H9 (cell line): ENCODE measurements around the gene DMRT1. TPM values are rescaled to one million over a fixed set of nuclear protein-coding genes. Genes with fewer than 3 reads are reported as not detected.

Source experiments
- DNase-seq: peaks from one replicate; pipeline ENCODE4 v3.0.0-alpha.2; 2017
- H2AFZ ChIP-seq: one replicate; pipeline ENCODE4 v1.6.1; 2013; ENCODE audit warnings: mild to moderate bottlenecking, low read length, control low read depth, moderate library complexity
- H2AK5ac ChIP-seq: 2 replicates; pipeline ENCODE4 v1.6.1; 2013; ENCODE audit warnings: low read length, control low read depth, mixed read lengths; ENCODE audit not compliant: insufficient read length
- H2BK120ac ChIP-seq: one replicate; pipeline ENCODE4 v1.6.1; 2013; ENCODE audit warnings: low read depth, mild to moderate bottlenecking, low read length, control low read depth, inconsistent platforms; ENCODE audit not compliant: poor library complexity, severe bottlenecking
- H2BK12ac ChIP-seq: 2 replicates; pipeline ENCODE4 v1.6.1; 2013; ENCODE audit warnings: low read length, control low read depth, mixed read lengths, low read depth; ENCODE audit not compliant: insufficient read length
- H2BK15ac ChIP-seq: 2 replicates; pipeline ENCODE4 v1.6.1; 2013; ENCODE audit warnings: low read depth, low read length, control low read depth
- H2BK20ac ChIP-seq: one replicate; pipeline ENCODE4 v1.6.1; 2013; ENCODE audit warnings: low read depth, mild to moderate bottlenecking, low read length, control low read depth, inconsistent platforms; ENCODE audit not compliant: poor library complexity, severe bottlenecking
- H2BK5ac ChIP-seq: 2 replicates; pipeline ENCODE4 v1.6.1; 2013; ENCODE audit warnings: low read length, control low read depth, mixed read lengths; ENCODE audit not compliant: insufficient read length
- H3K14ac ChIP-seq: 2 replicates; pipeline ENCODE4 v1.6.1; 2013; ENCODE audit warnings: low read length, control low read depth; ENCODE audit not compliant: insufficient read depth
- H3K18ac ChIP-seq: 2 replicates; pipeline ENCODE4 v1.6.1; 2013; ENCODE audit warnings: low read depth, mild to moderate bottlenecking, mixed read lengths, low read length, control low read depth; ENCODE audit not compliant: insufficient read length
- H3K23ac ChIP-seq: 2 replicates; pipeline ENCODE4 v1.6.1; 2013; ENCODE audit warnings: low read length, control low read depth, mixed read lengths, low read depth; ENCODE audit not compliant: insufficient read length
- H3K23me2 ChIP-seq: 2 replicates; pipeline ENCODE4 v1.6.1; 2013; ENCODE audit warnings: low read depth, mild to moderate bottlenecking, mixed read lengths, low read length, control low read depth; ENCODE audit not compliant: insufficient read length, poor library complexity, severe bottlenecking
- H3K27ac ChIP-seq: 2 replicates; pipeline ENCODE4 v1.5.1; 2013; ENCODE audit warnings: low read length, control low read depth, mixed read lengths, low read depth; ENCODE audit not compliant: insufficient read length
- H3K27me3 ChIP-seq: 2 replicates; pipeline ENCODE4 v1.6.1; 2013; ENCODE audit warnings: low read length, control low read depth, inconsistent platforms; ENCODE audit not compliant: insufficient read depth
- H3K4ac ChIP-seq: 2 replicates; pipeline ENCODE4 v1.6.1; 2013; ENCODE audit warnings: low read depth, mild to moderate bottlenecking, control low read depth, inconsistent platforms, low read length, moderate library complexity
- H3K4me1 ChIP-seq: 2 replicates; pipeline ENCODE4 v1.6.1; 2013; ENCODE audit warnings: low read length, control low read depth, inconsistent platforms; ENCODE audit not compliant: insufficient read depth
- H3K4me2 ChIP-seq: 2 replicates; pipeline ENCODE4 v1.6.1; 2013; ENCODE audit warnings: low read length, control low read depth, mixed read lengths; ENCODE audit not compliant: insufficient read length, insufficient read depth
- H3K56ac ChIP-seq: 2 replicates; pipeline ENCODE4 v1.6.1; 2013; ENCODE audit warnings: low read depth, mild to moderate bottlenecking, mixed read lengths, low read length, control low read depth; ENCODE audit not compliant: insufficient read length
- H3K79me1 ChIP-seq: 2 replicates; pipeline ENCODE4 v1.6.1; 2013; ENCODE audit warnings: low read depth, mild to moderate bottlenecking, moderate library complexity, low read length, control low read depth, inconsistent platforms; ENCODE audit not compliant: insufficient read depth, poor library complexity, severe bottlenecking
- H3K79me2 ChIP-seq: 2 replicates; pipeline ENCODE4 v1.6.1; 2013; ENCODE audit warnings: low read length, control low read depth, inconsistent platforms; ENCODE audit not compliant: insufficient read depth
- H3K9ac ChIP-seq: 2 replicates; pipeline ENCODE4 v1.6.1; 2013; ENCODE audit warnings: low read length, control low read depth, mixed read lengths; ENCODE audit not compliant: insufficient read length; ENCODE audit errors: extremely low read depth
- H3K9me3 ChIP-seq: one replicate; pipeline ENCODE4 v1.6.1; 2013; ENCODE audit warnings: low read depth, low read length, inconsistent platforms; ENCODE audit not compliant: control insufficient read depth
- H3T11ph ChIP-seq: one replicate; pipeline ENCODE4 v1.6.1; 2013; ENCODE audit warnings: mild to moderate bottlenecking, low read length, control low read depth, inconsistent platforms
- H4K20me1 ChIP-seq: one replicate; pipeline ENCODE4 v1.6.1; 2013; ENCODE audit not compliant: control insufficient read depth, insufficient read length, insufficient read depth
- H4K5ac ChIP-seq: 2 replicates; pipeline ENCODE4 v1.6.1; 2013; ENCODE audit warnings: low read depth, mild to moderate bottlenecking, mixed read lengths, low read length, control low read depth; ENCODE audit not compliant: insufficient read length
- H4K8ac ChIP-seq: replicated peaks from 2 replicates; pipeline ENCODE4 v1.6.1; 2013; ENCODE audit warnings: low read length, control low read depth, mixed read lengths, low read depth; ENCODE audit not compliant: insufficient read length
- H4K91ac ChIP-seq: 2 replicates; pipeline ENCODE4 v1.6.1; 2013; ENCODE audit warnings: low read depth, mild to moderate bottlenecking, moderate library complexity, mixed read lengths, low read length, control low read depth; ENCODE audit not compliant: insufficient read length
- H3K27ac Mint-ChIP-seq, 3 experiments: 2 replicates in 2 of 3; 3 replicates in 1 of 3; pipeline ENCODE4 v1.8.0; 2020 to 2021; ENCODE audit warnings: mixed read lengths in 3 of 3, mild to moderate bottlenecking in 1 of 3, moderate library complexity in 1 of 3
- H3K27me3 Mint-ChIP-seq: 2 replicates; pipeline ENCODE4 v1.8.0; 2021; ENCODE audit warnings: low read depth, mild to moderate bottlenecking, moderate library complexity, mixed read lengths
- H3K36me3 Mint-ChIP-seq, 3 experiments: 2 replicates in 2 of 3; 3 replicates in 1 of 3; pipeline ENCODE4 v1.8.0; 2020 to 2021; ENCODE audit warnings: low read depth in 3 of 3, mixed read lengths in 3 of 3; ENCODE audit not compliant: insufficient read depth in 1 of 3
- H3K4me1 Mint-ChIP-seq, 2 experiments: 2 replicates each; pipeline ENCODE4 v1.8.0; 2020; ENCODE audit warnings: mixed read lengths in 2 of 2
- H3K4me3 Mint-ChIP-seq, 2 experiments: 2 replicates in 1 of 2; 3 replicates in 1 of 2; pipeline ENCODE4 v1.8.0; 2020 to 2021; ENCODE audit warnings: mild to moderate bottlenecking in 2 of 2, mixed read lengths in 2 of 2, moderate library complexity in 1 of 2
- H3K9me3 Mint-ChIP-seq, 2 experiments: 2 replicates in 1 of 2; 3 replicates in 1 of 2; pipeline ENCODE4 v1.8.0; 2020; ENCODE audit warnings: mild to moderate bottlenecking in 2 of 2, mixed read lengths in 2 of 2, moderate library complexity in 1 of 2
- WGBS: extraction: QIAGEN DNeasy Blood & Tissue Kit; methylation state at CpG from one replicate; pipeline ENCODE4 v1.1.7; 2013; ENCODE audit warnings: missing lambda C conversion rate, low lambda C conversion rate, mixed read lengths; ENCODE audit not compliant: insufficient read length; ENCODE audit errors: extremely low coverage; 5-methylcytosine and 5-hydroxymethylcytosine counted together
- total RNA-seq: library from RNA; stranded (reverse); gene quantifications from 2 replicates; pipeline ENCODE4 v1.2.1, GENCODE V29; 2021
- TF ChIP-seq, protein P1 (sequence below): fragments of 200-600 bp; sonication (generic); conservative IDR thresholded peaks from 3 replicates; pipeline ENCODE4 v1.8.0; 2021; ENCODE audit warnings: antibody characterized with exemption, mild to moderate bottlenecking

DMRT1 gene
- total RNA-seq, 1 experiment from 2014 or later = not detected

DNA sequence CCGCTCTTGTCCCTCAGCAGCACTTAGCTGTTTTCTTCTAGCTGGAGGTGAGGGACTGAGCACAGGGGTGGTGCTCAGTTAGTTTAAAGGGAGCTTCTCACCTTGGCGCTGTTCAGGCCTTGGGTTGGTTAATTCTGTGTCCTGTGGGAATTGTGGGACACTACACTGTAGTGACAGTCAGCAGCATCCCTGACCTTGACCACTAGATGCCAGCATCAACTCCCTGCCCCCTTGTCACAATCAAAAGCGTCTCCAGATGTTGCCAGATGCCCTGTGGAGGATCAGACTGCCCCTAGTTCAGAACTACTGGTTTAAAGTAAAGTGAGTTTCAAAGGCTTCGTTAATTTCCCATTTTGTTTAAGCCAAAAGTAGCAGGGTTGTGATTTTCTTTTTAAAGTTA is 69.5 kb downstream of the DMRT1 start:
- no peaks in the 10 kb centered on the region; the same call in 1 of the 2 replicates for H3K4me1 ChIP-seq
- no CpG with 5 or more reads among the region's 4 CpGs for WGBS

More for the DNA sequence above, 69.5 kb downstream of the DMRT1 start:
- no peak overlapping the region for H3K4me3 Mint-ChIP-seq
- Histone ChIP-seq H2AFZ (no peak overlapping the region), H3K9ac (no peak overlapping the region), H3K4ac (no peak overlapping the region), H2BK5ac (no peak overlapping the region), H3K27ac (no peak overlapping the region), H2BK20ac (no peak overlapping the region), H3K56ac (no peak overlapping the region), H3K27me3 (no peaks in the 10 kb centered on the region), H4K8ac (no peak overlapping the region), H3K23ac (no peak overlapping the region), H3T11ph (no peak overlapping the region), H2AK5ac (no peak overlapping the region), H2BK12ac (no peak overlapping the region), H3K4me2 (no peak overlapping the region), H3K14ac (no peak overlapping the region), H3K23me2 (no peaks in the 10 kb centered on the region), H2BK15ac (no peak overlapping the region), H3K79me2 (no peaks in the 10 kb centered on the region), H2BK120ac (no peak overlapping the region), H4K91ac (no peak overlapping the region), H3K9me3 (no peaks in the 10 kb centered on the region), H4K20me1 (no peaks in the 10 kb centered on the region), H3K79me1 (no peaks in the 10 kb centered on the region), H4K5ac (no peak overlapping the region), H3K18ac (no peak overlapping the region)
- DNase-seq = peak; percentile 76
- TF ChIP-seq, protein P1, sequence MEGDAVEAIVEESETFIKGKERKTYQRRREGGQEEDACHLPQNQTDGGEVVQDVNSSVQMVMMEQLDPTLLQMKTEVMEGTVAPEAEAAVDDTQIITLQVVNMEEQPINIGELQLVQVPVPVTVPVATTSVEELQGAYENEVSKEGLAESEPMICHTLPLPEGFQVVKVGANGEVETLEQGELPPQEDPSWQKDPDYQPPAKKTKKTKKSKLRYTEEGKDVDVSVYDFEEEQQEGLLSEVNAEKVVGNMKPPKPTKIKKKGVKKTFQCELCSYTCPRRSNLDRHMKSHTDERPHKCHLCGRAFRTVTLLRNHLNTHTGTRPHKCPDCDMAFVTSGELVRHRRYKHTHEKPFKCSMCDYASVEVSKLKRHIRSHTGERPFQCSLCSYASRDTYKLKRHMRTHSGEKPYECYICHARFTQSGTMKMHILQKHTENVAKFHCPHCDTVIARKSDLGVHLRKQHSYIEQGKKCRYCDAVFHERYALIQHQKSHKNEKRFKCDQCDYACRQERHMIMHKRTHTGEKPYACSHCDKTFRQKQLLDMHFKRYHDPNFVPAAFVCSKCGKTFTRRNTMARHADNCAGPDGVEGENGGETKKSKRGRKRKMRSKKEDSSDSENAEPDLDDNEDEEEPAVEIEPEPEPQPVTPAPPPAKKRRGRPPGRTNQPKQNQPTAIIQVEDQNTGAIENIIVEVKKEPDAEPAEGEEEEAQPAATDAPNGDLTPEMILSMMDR = peak; percentile 51; the same call in 2 of the 3 replicates
- H3K27ac Mint-ChIP-seq = no peak overlapping the region
- H3K27me3 Mint-ChIP-seq = peaks cover 11% of the 10 kb centered on the region
- H3K9me3 Mint-ChIP-seq = no peaks in the 10 kb centered on the region
- no peaks in the 10 kb centered on the region for H3K36me3 Mint-ChIP-seq
- H3K4me1 Mint-ChIP-seq = peaks cover 30 to 37% of the 10 kb centered on the region in 2 experiments
